Type B pancreatic cell (in vitro differentiated cells): ENCODE results near the gene QSOX1. TPM values are rescaled to one million over a fixed set of nuclear protein-coding genes. Genes with fewer than 3 reads are reported as not detected.
"Not testable (repeated sequence)": the region's sequence is repeated elsewhere in the genome, so short reads cannot be mapped to it uniquely, and the experiment has no call there.

Source experiments
- DNase-seq: peaks from one replicate; pipeline ENCODE4 v3.0.0; 2021; ENCODE audit warnings: mixed read lengths; ENCODE audit not compliant: unreplicated experiment; ENCODE audit errors: extremely low spot score
- H3K27ac Mint-ChIP-seq: 2 replicates; pipeline ENCODE4 v1.8.0; 2021; ENCODE audit warnings: mild to moderate bottlenecking, mixed read lengths
- H3K27me3 Mint-ChIP-seq: 2 replicates; pipeline ENCODE4 v1.8.0; 2021; ENCODE audit warnings: mixed read lengths
- H3K36me3 Mint-ChIP-seq: 2 replicates; pipeline ENCODE4 v1.8.0; 2021; ENCODE audit warnings: mixed read lengths
- H3K4me1 Mint-ChIP-seq: one replicate; pipeline ENCODE4 v1.8.0; 2021; ENCODE audit warnings: mixed read lengths; ENCODE audit not compliant: unreplicated experiment
- H3K4me3 Mint-ChIP-seq: 2 replicates; pipeline ENCODE4 v1.8.0; 2021; ENCODE audit warnings: mild to moderate bottlenecking, mixed read lengths
- H3K9me3 Mint-ChIP-seq: 2 replicates; pipeline ENCODE4 v1.8.0; 2021; ENCODE audit warnings: mixed read lengths
- CTCF ChIP-seq: fragments of 200-600 bp; sonication (generic); conservative IDR thresholded peaks from 2 replicates; pipeline ENCODE4 v1.5.0; 2021; ENCODE audit warnings: antibody characterized with exemption, mild to moderate bottlenecking
- total RNA-seq: library from RNA; stranded (reverse); gene quantifications from 2 replicates; pipeline ENCODE4 v1.2.1, GENCODE V29; 2021; ENCODE audit warnings: low replicate concordance

Gene QSOX1
- total RNA-seq, 1 donor from 2014 or later: 96.0 TPM

GRCh38 chr1:180201451-180202200, 47.0 kb downstream of the QSOX1 start:
- Mint-ChIP-seq H3K27me3 (peaks cover under 1% of the 10 kb centered on the region), H3K4me1 (no peaks in the 10 kb centered on the region), H3K27ac (no peak overlapping the region), H3K9me3 (no peaks in the 10 kb centered on the region), H3K36me3 (no peaks in the 10 kb centered on the region), H3K4me3 (no peak overlapping the region)
- DNase-seq: no peak
- TF ChIP-seq CTCF: no peak

GRCh38 chr1:180202588-180202987, 47.9 kb downstream of the QSOX1 start:
- H3K4me1 Mint-ChIP-seq, H3K36me3 Mint-ChIP-seq, H3K27me3 Mint-ChIP-seq, H3K27ac Mint-ChIP-seq, H3K4me3 Mint-ChIP-seq, H3K9me3 Mint-ChIP-seq, DNase-seq: not testable (repeated sequence)

GRCh38 chr1:180204231-180204630, 49.6 kb downstream of the QSOX1 start:
- Mint-ChIP-seq H3K27me3 (peaks cover 11% of the 10 kb centered on the region), H3K27ac (no peak overlapping the region), H3K4me1 (no peaks in the 10 kb centered on the region), H3K36me3 (no peaks in the 10 kb centered on the region), H3K9me3 (no peaks in the 10 kb centered on the region), H3K4me3 (no peak overlapping the region)
- no peak for DNase-seq
- TF ChIP-seq CTCF: no peak

GRCh38 chr1:180206581-180206980, 51.9 kb downstream of the QSOX1 start:
- Mint-ChIP-seq H3K36me3 (no peaks in the 10 kb centered on the region), H3K27ac (no peak overlapping the region), H3K4me3 (no peak overlapping the region), H3K27me3 (peaks cover 16% of the 10 kb centered on the region), H3K9me3 (no peaks in the 10 kb centered on the region), H3K4me1 (no peaks in the 10 kb centered on the region)
- DNase-seq: no peak
- no peak for TF ChIP-seq CTCF

GRCh38 chr1:180208264-180208663, 53.6 kb downstream of the QSOX1 start:
- Mint-ChIP-seq H3K27ac (no peak overlapping the region), H3K36me3 (no peaks in the 10 kb centered on the region), H3K4me3 (no peak overlapping the region), H3K9me3 (no peaks in the 10 kb centered on the region), H3K27me3 (peaks cover 25% of the 10 kb centered on the region), H3K4me1 (no peaks in the 10 kb centered on the region)
- TF ChIP-seq CTCF: no peak
- DNase-seq: no peak

GRCh38 chr1:180210008-180210620, 55.4 kb downstream of the QSOX1 start:
- DNase-seq: no peak
- Mint-ChIP-seq H3K4me1 (no peaks in the 10 kb centered on the region), H3K9me3 (no peaks in the 10 kb centered on the region), H3K4me3 (no peak overlapping the region), H3K27me3 (peaks cover 32% of the 10 kb centered on the region), H3K36me3 (no peaks in the 10 kb centered on the region), H3K27ac (no peak overlapping the region)
- TF ChIP-seq CTCF: no peak
